HG03280 (cell line): ENCODE results near the gene CRYL1.
A peak's percentile ranks its signal among the peaks of the same experiment; 100 is the strongest.

Experiments used
- ATAC-seq: cut with Tn5 transposase; IDR thresholded peaks from one replicate; pipeline ENCODE4 v1.9.1; 2021; ENCODE audit warnings: mild to moderate bottlenecking, moderate library complexity; ENCODE audit not compliant: unreplicated experiment

Gene CRYL1

GRCh38 chr13:20428666-20429644 lies 96.7 kb downstream of the CRYL1 start:
- ATAC-seq: no peak

- no peak for ATAC-seq
These were observed 98.8 kb downstream of the CRYL1 start for GRCh38 chr13:20426766-20427448.

GRCh38 chr13:20425819-20426219 lies 99.8 kb downstream of the CRYL1 start:
- no peak for ATAC-seq

GRCh38 chr13:20424949-20425348 lies 100.7 kb downstream of the CRYL1 start:
- ATAC-seq: no peak

DNA sequence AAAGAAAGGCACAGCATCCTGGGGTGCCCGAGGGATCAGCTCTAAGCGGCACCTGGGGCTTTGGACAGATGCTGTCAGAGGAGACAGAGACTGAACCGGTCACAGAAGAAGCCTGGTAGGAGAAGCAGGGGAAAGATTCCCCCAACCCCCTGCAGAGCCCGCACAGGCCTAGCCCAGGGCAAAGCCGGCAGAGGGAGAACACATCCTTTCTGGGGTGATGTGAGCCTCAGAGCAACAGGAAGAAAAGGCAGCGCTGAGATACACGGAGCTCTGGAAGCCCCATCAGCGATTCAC lies 101.2 kb downstream of the CRYL1 start:
- no peak for ATAC-seq

GRCh38 chr13:20422362-20422761 lies 103.3 kb downstream of the CRYL1 start:
- ATAC-seq: no peak

DNA sequence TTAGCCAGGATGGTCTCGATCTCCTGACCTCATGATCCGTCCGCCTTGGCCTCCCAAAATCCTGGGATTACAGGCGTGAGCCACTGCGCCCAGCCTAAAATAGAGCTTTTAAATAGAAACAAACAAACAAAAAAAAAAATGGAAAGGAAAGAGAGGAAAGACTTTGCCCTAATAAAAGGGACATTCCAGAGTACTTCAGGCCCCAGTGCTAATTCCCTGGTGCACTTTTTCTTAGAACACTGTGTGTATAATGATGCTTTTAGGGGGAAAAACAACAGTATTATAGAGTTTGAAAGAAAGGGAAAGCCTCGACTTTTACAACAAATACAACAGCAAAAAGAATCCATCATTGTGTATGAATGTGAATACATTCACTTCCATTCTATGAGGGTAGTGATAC lies 104.7 kb downstream of the CRYL1 start:
- ATAC-seq: no peak

- no peak for ATAC-seq
These were observed 106.7 kb downstream of the CRYL1 start for GRCh38 chr13:20418953-20419352.

DNA sequence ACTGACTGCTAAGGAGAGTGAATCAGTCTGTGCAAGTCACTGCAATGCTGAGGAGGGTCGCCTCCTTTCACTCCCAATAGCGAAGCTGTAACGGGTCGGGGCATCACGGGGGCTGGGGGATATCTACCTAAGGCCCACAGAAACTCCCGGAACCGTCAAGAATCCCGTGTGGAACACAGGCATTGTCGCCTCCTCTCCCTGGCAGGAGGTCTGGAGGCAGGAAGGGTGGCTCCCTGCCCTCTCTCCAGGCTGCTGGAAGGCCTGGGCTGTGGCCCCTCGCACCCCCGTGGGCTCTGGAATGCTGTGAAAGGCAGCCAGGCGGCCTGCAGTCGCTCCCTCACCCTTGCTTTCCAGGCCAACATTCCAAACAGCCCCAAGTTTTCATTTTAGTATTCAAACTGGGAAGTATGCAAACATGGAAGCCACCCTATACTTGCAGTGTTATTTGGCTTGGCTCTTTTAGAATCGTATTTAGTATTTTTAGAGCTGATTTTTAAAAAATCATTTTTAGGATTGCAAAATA lies 109.4 kb downstream of the CRYL1 start:
- ATAC-seq: no peak

- no peak for ATAC-seq
These were observed 110.0 kb downstream of the CRYL1 start for GRCh38 chr13:20415694-20416107.

DNA sequence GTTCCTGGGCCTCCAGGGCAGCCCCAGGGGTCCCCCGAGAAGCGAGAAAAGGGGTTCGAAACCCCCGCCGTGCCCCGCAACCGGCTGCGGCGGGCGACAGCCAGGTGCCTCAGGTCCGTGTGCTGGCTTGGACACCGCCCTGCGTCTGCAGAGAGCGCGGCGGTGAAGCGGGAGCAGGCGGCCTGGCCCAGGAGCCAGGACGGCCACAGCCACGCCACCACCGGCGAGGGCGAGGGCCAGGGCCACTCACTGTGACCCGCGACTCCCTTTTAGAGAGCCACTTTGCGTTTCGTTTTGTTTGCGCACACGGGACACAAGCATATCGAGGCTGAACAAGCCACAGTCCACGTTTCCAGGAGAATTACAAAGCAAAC lies 110.4 kb downstream of the CRYL1 start:
- ATAC-seq: no peak

DNA sequence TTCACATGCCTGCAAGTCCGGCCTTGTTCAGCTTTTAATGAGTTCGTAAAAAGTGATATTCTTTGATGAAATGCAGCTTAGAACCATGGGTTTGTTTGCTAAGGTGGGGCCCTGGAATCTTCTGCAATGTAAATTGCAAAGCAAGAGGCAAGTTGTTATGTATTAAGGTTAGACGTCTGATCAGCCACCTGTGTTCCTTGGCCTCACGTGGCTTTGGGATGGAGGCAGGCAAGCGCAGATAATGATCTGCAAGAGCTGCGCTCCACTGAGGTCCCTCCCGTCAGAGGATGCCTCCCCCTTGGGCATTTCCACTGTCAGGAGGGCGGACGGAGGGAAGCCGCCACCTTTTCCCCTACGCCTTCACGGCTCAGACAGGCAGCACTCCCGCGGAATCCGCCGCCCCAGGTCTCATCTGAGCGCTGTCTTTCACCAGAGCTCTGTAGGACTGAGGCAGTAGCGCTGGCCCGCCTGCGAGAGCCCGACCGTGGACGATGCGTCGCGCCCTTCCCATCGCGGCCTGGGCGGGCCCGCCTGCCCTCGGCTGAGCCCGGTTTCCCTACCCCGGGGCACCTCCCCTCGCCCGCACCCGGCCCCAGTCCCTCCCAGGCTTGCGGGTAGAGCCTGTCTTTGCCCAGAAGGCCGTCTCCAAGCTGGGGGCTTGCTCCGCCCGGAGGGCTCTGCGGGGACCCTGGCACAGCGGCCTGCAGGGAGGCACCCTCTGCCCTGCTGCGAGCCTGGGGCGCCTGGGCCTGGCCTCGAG lies 110.9 kb downstream of the CRYL1 start:
- ATAC-seq: no peak

- ATAC-seq: no peak
These were observed 112.8 kb downstream of the CRYL1 start for GRCh38 chr13:20412691-20413355.

- peak; percentile 79 for ATAC-seq
These were observed 113.9 kb downstream of the CRYL1 start for GRCh38 chr13:20411638-20412342.

DNA sequence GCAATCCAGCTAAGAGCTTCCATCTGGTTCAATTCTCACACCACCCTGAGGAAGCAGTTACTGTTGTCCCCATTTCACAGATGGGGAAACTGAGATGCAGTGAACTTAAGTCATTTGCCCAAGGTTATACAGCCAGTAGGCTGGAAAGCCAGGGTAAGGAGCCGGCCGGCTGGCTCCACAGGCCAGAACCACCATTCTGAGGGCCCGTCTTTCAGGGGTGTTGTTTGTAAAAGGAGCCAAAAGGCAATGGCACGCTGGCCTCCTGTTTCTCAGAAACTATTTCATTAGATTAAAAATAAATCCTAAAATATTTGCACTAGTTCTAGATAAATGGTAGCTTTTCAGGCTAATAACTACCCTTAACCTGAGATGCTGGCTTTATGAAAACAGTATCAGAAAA lies 114.9 kb downstream of the CRYL1 start:
- ATAC-seq: no peak

- no peak for ATAC-seq
These were observed 117.5 kb downstream of the CRYL1 start for GRCh38 chr13:20408181-20408580.

DNA sequence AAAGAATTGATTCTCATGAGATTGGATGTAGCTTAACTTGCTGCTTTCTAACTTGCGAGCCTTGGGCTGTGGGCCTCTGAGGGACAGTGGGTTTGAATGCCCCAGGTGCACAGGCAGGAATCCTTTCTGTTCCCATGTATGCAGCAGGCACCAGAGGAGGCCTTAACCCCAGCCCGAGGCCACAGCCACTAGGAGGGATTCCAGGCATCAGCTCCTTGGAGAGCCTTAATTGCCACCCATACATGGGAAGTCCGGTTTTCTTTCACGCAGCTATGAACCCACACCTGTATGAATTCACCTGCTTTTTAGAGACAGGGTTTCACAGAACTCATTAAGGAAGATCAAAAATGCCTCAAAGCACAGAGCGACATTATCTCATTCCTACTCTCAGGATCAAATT lies 117.9 kb downstream of the CRYL1 start:
- ATAC-seq: no peak

GRCh38 chr13:20405691-20406090 lies 120.0 kb downstream of the CRYL1 start:
- ATAC-seq: no peak

GRCh38 chr13:20404488-20405222 lies 121.0 kb downstream of the CRYL1 start:
- ATAC-seq: no peak

DNA sequence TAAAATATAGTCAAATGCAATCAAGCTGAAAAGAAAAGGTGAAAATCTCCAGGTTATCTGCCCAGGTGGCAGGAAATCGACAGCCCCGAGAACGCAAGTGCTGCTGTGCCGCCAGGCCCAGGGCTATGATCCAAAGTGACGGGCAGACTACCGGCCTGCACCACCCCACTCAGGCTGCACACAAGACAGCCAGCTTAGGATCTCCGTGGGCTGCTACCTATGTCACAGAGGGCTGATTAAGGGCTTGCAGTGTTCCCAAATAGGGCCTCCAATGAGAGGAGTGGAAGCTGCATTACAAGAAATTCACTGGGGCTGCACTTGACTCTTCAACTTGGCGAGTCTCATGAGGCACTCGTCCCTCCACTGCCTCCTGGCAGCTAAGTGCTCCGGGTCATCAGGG lies 121.8 kb downstream of the CRYL1 start:
- no peak for ATAC-seq
